ENCODE results near the gene ATPAF2.

Gene ATPAF2

GRCh38 chr17:18031955-18032354 is 7.0 kb downstream of the ATPAF2 start:
- no peak for TF ChIP-seq CTCF (conservative IDR thresholded peaks at IDR 0.05; ENCODE audit: low read length)
- DNase-seq (ENCODE audit: low read depth), result no peak
- H3K4me3 ChIP-seq (ENCODE audit: low read length), result no peak overlapping the region

- no peak for DNase-seq (ENCODE audit: low read depth)
- TF ChIP-seq CTCF (conservative IDR thresholded peaks at IDR 0.05; ENCODE audit: low read length), result no peak
- H3K4me3 ChIP-seq (ENCODE audit: low read length), result no peak overlapping the region
These were observed 9.9 kb downstream of the ATPAF2 start for GRCh38 chr17:18028952-18029540.

- TF ChIP-seq CTCF (conservative IDR thresholded peaks at IDR 0.05; ENCODE audit: low read length), result no peak
- no peak overlapping the region for H3K4me3 ChIP-seq (ENCODE audit: low read length)
- no peak for DNase-seq (ENCODE audit: low read depth)
These were observed 10.6 kb downstream of the ATPAF2 start for GRCh38 chr17:18028114-18028951.

GRCh38 chr17:18027280-18027679 is 11.7 kb downstream of the ATPAF2 start:
- DNase-seq (ENCODE audit: low read depth), result no peak
- no peak for TF ChIP-seq CTCF (conservative IDR thresholded peaks at IDR 0.05; ENCODE audit: low read length)
- no peak overlapping the region for H3K4me3 ChIP-seq (ENCODE audit: low read length)

- H3K4me3 ChIP-seq (ENCODE audit: low read length), result no peak overlapping the region
- TF ChIP-seq CTCF (conservative IDR thresholded peaks at IDR 0.05; ENCODE audit: low read length), result peak; percentile 29
- peak; percentile 86 for DNase-seq (ENCODE audit: low read depth)
These were observed 12.8 kb downstream of the ATPAF2 start for GRCh38 chr17:18025945-18026776.

- TF ChIP-seq CTCF (conservative IDR thresholded peaks at IDR 0.05; ENCODE audit: low read length), result no peak
- no peak overlapping the region for H3K4me3 ChIP-seq (ENCODE audit: low read length)
- DNase-seq (ENCODE audit: low read depth), result peak; percentile 66
These were observed 13.6 kb downstream of the ATPAF2 start for GRCh38 chr17:18025241-18025944.
